ENCODE measurements around the gene POLDIP3.
"Not testable (repeated sequence)": the region's sequence is repeated elsewhere in the genome, so short reads cannot be mapped to it uniquely, and the experiment has no call there.

Gene POLDIP3

DNA sequence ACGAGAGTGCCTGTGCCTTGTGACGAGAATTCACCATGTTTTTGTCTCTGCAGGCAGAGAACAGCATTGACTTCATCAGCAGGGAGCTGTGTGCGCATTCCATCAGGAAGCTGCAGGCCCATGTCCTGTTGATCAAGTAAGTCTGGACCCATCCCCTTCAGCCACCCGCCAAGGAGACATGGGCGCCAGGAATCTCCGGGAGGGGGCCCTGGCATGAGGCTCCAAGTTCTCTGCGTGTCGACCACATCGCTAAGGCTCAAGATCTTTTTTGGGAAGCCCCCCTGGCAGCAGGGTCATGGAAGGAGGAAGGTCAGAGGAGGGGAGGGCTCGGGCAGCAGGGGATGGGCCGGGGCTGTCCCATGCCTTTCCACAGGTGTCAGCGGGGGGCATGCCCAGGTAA lies 43.6 kb downstream of the POLDIP3 start:
- not testable (repeated sequence) for H3K4me1 Mint-ChIP-seq (ENCODE audit: low read depth); H3K9me3 Mint-ChIP-seq (ENCODE audit: low read depth); H3K27ac Mint-ChIP-seq; H3K36me3 Mint-ChIP-seq; H3K4me3 Mint-ChIP-seq; H3K27me3 Mint-ChIP-seq

GRCh38 chr22:42570580-42570979 lies 44.1 kb downstream of the POLDIP3 start:
- not testable (repeated sequence) for H3K4me3 Mint-ChIP-seq; H3K27me3 Mint-ChIP-seq; H3K9me3 Mint-ChIP-seq (ENCODE audit: low read depth); H3K36me3 Mint-ChIP-seq; H3K4me1 Mint-ChIP-seq (ENCODE audit: low read depth)
- H3K27ac Mint-ChIP-seq = peak overlapping the region; percentile 6

- not testable (repeated sequence) for H3K27ac Mint-ChIP-seq; H3K9me3 Mint-ChIP-seq (ENCODE audit: low read depth); H3K36me3 Mint-ChIP-seq; H3K27me3 Mint-ChIP-seq; H3K4me1 Mint-ChIP-seq (ENCODE audit: low read depth); H3K4me3 Mint-ChIP-seq
These were observed 46.7 kb downstream of the POLDIP3 start for GRCh38 chr22:42567950-42568349.

DNA sequence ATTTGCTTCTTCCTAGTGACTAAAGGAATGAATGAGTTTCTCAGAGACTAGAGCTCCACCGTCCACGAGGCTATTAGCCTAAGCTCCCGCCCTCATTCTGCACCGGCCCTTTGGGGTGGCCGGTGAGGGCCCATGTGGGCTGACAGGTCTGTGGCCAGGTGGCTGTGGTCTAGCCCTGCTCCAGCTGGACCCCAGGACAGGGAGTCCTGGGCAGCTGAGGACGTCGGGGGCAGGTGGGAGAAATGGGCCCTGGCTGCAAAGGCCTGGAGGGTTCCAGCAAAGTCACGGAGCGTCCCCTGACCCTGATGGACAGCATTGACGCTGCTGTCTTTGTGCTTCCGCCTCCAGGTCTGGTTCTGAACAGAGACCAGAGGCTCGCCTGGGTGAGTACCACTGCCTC lies 48.7 kb downstream of the POLDIP3 start:
- Mint-ChIP-seq H3K36me3 (peaks cover 1% of the 10 kb centered on the region), H3K27me3 (no peaks in the 10 kb centered on the region), H3K27ac (no peak overlapping the region), H3K4me1 (ENCODE audit: low read depth) (peaks cover 3% of the 10 kb centered on the region), H3K4me3 (no peak overlapping the region), H3K9me3 (ENCODE audit: low read depth) (no peaks in the 10 kb centered on the region)

- Mint-ChIP-seq H3K4me3 (no peak overlapping the region), H3K9me3 (ENCODE audit: low read depth) (no peaks in the 10 kb centered on the region), H3K27ac (no peak overlapping the region), H3K4me1 (ENCODE audit: low read depth) (peaks cover 4% of the 10 kb centered on the region), H3K27me3 (no peaks in the 10 kb centered on the region), H3K36me3 (peaks cover 3% of the 10 kb centered on the region)
These were observed 50.0 kb downstream of the POLDIP3 start for GRCh38 chr22:42564699-42565098.

GRCh38 chr22:42563943-42564342 lies 50.7 kb downstream of the POLDIP3 start:
- not testable (repeated sequence) for H3K4me3 Mint-ChIP-seq; H3K4me1 Mint-ChIP-seq (ENCODE audit: low read depth); H3K27me3 Mint-ChIP-seq; H3K36me3 Mint-ChIP-seq; H3K9me3 Mint-ChIP-seq (ENCODE audit: low read depth); H3K27ac Mint-ChIP-seq

DNA sequence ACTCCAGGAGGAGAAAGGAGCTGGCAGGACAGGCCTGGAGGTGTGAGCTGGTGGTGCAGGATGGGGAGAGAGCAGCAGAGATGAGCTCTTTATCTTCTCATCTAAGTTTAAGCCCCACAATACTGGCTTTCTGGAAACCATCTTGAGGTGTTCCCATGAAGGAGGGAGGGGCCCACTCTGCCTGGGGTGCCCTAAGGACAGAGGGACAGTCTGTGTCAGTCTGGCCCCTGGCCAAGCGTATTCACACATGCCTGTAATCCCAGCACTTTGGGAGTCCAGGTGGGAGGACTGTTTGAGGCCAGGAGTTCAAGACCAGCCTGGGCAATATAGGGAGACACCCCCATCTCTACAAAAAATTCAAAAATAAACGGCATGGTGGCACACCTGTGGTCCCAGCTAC lies 52.0 kb downstream of the POLDIP3 start:
- peaks cover 4% of the 10 kb centered on the region for H3K4me1 Mint-ChIP-seq (ENCODE audit: low read depth)
- no peak overlapping the region for H3K4me3 Mint-ChIP-seq
- H3K36me3 Mint-ChIP-seq = peaks cover 3% of the 10 kb centered on the region
- H3K9me3 Mint-ChIP-seq (ENCODE audit: low read depth) = no peaks in the 10 kb centered on the region
- no peak overlapping the region for H3K27ac Mint-ChIP-seq
- no peaks in the 10 kb centered on the region for H3K27me3 Mint-ChIP-seq

DNA sequence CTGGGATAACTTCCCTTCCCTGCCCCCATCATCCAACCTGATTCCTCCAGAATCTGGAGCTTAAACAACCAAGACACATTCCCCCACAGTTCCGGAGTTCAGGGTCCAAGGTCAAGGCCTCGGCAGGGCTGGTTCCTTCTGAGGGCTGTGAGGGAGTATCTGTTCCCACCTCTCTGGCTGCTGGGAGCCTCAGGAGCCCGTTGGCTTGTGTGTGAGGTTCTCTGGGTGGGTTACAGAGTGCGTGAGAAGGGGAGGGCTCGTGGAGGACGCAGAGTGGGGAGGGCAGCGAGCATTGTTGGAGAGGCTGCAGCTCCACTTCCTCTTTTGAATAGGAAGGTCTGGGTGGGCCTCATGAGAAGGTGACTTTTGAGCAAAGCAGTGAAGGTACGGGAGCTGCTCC lies 52.4 kb downstream of the POLDIP3 start:
- no peak overlapping the region for H3K4me3 Mint-ChIP-seq
- no peaks in the 10 kb centered on the region for H3K9me3 Mint-ChIP-seq (ENCODE audit: low read depth)
- H3K4me1 Mint-ChIP-seq (ENCODE audit: low read depth) = peaks cover 4% of the 10 kb centered on the region
- H3K36me3 Mint-ChIP-seq = peaks cover 3% of the 10 kb centered on the region
- H3K27me3 Mint-ChIP-seq = no peaks in the 10 kb centered on the region
- H3K27ac Mint-ChIP-seq = no peak overlapping the region

- Mint-ChIP-seq H3K9me3 (ENCODE audit: low read depth) (no peaks in the 10 kb centered on the region), H3K4me3 (no peak overlapping the region), H3K27me3 (no peaks in the 10 kb centered on the region), H3K36me3 (peaks cover 3% of the 10 kb centered on the region), H3K27ac (no peak overlapping the region), H3K4me1 (ENCODE audit: low read depth) (peaks cover 4% of the 10 kb centered on the region)
These were observed 52.8 kb downstream of the POLDIP3 start for GRCh38 chr22:42561856-42562255.

DNA sequence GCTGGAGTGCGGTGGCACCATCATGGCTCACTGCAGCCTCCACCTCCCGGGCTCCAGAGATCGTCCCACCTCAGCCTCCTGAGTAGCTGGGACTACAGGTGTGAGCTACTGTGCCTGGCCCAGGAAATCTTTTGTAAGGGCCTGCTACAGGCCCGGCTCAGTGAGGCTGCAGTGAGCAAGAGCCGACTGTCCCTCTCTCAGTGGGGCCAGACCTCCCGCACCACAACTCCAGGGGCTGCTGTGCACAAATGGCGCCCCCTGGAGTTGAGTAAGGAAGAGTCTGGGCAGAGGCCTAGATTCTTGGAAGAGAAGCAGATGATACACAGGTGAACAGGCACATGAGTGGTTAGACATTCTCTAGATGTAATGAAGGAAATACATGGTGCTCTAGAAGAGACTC lies 53.9 kb downstream of the POLDIP3 start:
- Mint-ChIP-seq H3K27me3 (no peaks in the 10 kb centered on the region), H3K4me3 (no peak overlapping the region), H3K36me3 (peaks cover 3% of the 10 kb centered on the region), H3K9me3 (ENCODE audit: low read depth) (no peaks in the 10 kb centered on the region), H3K27ac (no peak overlapping the region), H3K4me1 (ENCODE audit: low read depth) (peaks cover 4% of the 10 kb centered on the region)

DNA sequence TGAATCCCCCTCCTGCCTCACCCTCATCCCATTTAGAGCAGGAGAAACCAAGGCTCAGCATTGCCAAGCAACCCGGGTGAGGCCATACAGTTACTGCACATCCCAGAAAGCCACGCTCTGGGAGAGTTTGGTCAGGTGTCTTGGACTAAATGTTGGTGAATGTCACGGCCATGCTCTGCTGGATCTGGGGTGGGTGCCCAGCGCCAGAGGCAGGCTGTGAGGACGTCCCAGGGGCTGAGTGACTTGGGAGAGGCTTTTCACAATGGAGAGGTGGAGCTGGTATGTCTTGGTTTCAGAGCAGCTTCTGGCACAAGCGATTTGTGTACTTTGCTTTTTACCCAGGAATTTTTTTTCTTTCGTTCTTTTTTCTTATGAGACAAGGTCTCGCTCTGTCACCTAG lies 54.3 kb downstream of the POLDIP3 start:
- no peaks in the 10 kb centered on the region for H3K9me3 Mint-ChIP-seq (ENCODE audit: low read depth)
- H3K36me3 Mint-ChIP-seq = peaks cover 3% of the 10 kb centered on the region
- peaks cover 4% of the 10 kb centered on the region for H3K4me1 Mint-ChIP-seq (ENCODE audit: low read depth)
- no peak overlapping the region for H3K4me3 Mint-ChIP-seq
- no peak overlapping the region for H3K27ac Mint-ChIP-seq
- no peaks in the 10 kb centered on the region for H3K27me3 Mint-ChIP-seq

- H3K4me1 Mint-ChIP-seq (ENCODE audit: low read depth) = peaks cover 8% of the 10 kb centered on the region
- H3K36me3 Mint-ChIP-seq = no peaks in the 10 kb centered on the region
- H3K27ac Mint-ChIP-seq = no peak within 1 kb of the TSS
- no peaks in the 10 kb centered on the region for H3K9me3 Mint-ChIP-seq (ENCODE audit: low read depth)
- peak within 1 kb of the TSS; percentile 84 for H3K4me3 Mint-ChIP-seq
- no peaks in the 10 kb centered on the region for H3K27me3 Mint-ChIP-seq
These were observed 61.0 kb downstream of the POLDIP3 start, which contains the start of gene SERHL2 for GRCh38 chr22:42553475-42554361. TSS of gene SERHL2 (plus strand) at chr22:42553956. CDS start at chr22:42554021, 65 bp downstream.

GRCh38 chr22:42552294-42552647 lies 62.4 kb downstream of the POLDIP3 start:
- not testable (repeated sequence) for H3K36me3 Mint-ChIP-seq; H3K27ac Mint-ChIP-seq; H3K27me3 Mint-ChIP-seq; H3K9me3 Mint-ChIP-seq (ENCODE audit: low read depth); H3K4me1 Mint-ChIP-seq (ENCODE audit: low read depth)
- peak overlapping the region; percentile 52 for H3K4me3 Mint-ChIP-seq

DNA sequence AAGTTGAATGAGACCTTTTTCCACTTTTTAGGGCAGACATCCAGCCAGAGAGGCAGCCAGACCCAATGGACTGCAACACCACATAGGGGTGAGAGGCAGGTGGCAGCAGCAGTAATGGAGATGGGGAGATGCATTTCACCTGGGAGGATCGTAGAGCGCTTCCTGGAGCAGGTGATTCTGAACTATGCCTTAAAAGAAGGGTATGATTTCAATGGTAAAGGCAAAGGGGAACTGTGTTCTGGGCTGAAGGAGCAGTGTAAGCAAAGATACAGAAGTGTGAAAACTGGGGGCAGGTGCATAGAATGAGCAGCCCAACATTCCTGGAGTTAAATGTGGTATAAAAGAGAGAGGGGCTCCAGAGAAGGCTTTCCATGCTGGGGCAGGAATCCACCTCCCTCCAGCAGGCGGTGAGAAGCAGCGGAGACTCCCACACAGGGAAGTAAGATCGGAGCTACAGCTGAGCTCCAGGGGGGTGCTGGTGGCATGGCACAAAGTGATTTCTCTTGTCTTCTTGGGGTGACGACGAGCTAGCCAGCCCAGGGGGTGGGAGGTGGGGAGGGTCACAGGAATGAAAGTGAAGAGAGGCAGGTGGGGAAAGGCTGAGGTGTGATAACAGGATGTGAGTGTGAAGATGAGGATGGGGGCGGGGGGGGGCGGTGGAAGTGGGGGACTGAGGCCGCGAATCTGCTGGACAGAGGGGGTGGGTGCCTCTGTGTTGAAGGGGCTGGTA lies 65.2 kb downstream of the POLDIP3 start:
- no peaks in the 10 kb centered on the region for H3K36me3 Mint-ChIP-seq
- H3K27ac Mint-ChIP-seq = no peak overlapping the region
- no peak overlapping the region for H3K4me3 Mint-ChIP-seq
- peaks cover 8% of the 10 kb centered on the region for H3K4me1 Mint-ChIP-seq (ENCODE audit: low read depth)
- no peaks in the 10 kb centered on the region for H3K9me3 Mint-ChIP-seq (ENCODE audit: low read depth)
- no peaks in the 10 kb centered on the region for H3K27me3 Mint-ChIP-seq

GRCh38 chr22:42548597-42549330 lies 65.9 kb downstream of the POLDIP3 start:
- Mint-ChIP-seq H3K4me1 (ENCODE audit: low read depth) (peaks cover 7% of the 10 kb centered on the region), H3K27me3 (no peaks in the 10 kb centered on the region), H3K9me3 (ENCODE audit: low read depth) (no peaks in the 10 kb centered on the region), H3K27ac (no peak overlapping the region), H3K36me3 (no peaks in the 10 kb centered on the region), H3K4me3 (no peak overlapping the region)

Measured in activated naive CD8-positive, alpha-beta T cell (primary cell).